ENCODE results near the gene ST6GALNAC4.
"Not testable (repeated sequence)": the region's sequence is repeated elsewhere in the genome, so short reads cannot be mapped to it uniquely, and the experiment has no call there.

ST6GALNAC4 gene

DNA sequence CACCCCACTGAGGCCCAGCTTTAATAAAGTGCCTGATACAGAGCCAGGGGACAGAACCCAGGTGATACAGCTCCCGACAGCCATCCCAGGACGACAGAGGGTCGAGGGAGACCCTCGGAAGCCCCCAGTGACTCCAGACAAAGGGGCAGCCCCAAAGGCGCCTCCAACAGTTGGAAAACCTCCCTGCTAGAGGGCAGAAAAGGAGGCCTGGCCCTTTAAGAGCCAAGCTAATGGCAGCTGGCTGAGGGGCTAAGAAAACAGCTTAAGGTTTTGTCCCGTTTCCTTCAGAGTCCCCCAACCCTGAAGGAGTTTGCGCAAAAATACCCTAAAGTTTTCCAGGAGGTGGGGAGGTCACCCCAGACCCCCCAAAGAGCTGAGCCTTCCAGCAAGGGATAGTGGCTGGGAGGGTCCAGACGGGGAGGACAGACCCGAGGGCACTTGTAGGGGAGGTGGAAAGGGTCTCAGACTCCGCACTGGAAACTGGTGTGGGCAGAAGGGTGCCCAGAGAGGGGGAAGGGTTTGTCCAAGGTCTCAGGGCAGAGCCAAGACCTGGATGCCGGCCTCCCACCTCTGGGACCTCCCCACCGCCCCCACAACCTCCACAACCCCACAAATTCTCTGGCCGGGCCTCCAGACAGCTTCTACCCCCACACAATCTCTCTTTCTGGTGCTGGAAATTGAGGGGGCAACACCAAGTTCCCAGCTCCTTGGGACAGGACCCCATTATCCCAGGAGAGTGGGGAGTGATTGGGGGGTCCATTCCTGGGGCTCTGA, 31.1 kb downstream of the ST6GALNAC4 start:
- no peak for DNase-seq (ENCODE audit: low read depth)

DNA sequence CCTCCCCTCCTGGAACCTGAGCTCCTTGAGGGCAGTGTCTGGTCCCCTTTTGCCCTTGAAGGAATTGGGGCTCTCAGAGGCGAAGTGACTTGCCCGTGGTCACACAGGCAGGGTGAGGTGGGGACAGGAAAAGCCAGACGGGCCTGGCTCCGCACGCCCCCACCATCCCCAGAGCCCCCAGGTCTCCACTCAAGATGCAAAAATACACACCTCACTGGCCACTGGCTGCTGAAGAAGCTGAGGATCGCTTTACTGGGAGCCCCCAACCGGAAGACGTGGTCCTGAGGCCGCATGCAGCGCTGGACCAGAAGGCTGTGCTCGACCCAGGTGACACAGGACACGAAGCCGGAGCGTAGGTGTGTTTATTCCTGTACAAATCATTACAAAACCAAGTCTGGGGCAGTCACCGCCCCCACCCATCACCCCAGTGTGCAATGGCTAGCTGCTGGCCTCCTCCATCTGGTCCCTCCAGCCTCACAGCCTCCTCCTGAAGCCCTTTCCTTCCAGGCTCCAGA, 31.8 kb downstream of the ST6GALNAC4 start:
- no peak for DNase-seq (ENCODE audit: low read depth)

DNA sequence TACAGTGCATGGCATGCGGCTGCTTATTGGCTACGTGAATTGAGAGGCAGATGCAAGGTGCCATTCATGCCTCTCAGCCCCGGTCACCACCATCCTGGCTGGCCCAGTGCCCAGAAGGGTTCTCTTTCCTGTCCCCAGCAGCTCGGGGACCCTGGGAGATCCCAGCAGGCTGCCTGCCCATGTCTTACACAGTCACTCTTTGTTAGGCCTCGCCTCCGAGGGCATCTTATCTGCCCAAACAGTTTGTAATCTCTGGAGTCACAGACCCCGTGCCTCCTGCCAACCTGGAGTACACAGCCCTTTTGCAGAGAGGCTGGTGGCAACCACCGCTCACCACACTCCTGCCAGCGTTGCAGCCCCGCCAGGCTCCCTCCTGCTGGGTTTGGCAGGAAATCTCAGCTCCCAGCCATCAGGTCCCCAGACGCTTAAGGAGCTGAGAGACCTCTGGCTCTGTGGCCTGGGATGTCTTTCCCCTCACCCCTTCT, 32.4 kb downstream of the ST6GALNAC4 start:
- no peak for DNase-seq (ENCODE audit: low read depth)

DNA sequence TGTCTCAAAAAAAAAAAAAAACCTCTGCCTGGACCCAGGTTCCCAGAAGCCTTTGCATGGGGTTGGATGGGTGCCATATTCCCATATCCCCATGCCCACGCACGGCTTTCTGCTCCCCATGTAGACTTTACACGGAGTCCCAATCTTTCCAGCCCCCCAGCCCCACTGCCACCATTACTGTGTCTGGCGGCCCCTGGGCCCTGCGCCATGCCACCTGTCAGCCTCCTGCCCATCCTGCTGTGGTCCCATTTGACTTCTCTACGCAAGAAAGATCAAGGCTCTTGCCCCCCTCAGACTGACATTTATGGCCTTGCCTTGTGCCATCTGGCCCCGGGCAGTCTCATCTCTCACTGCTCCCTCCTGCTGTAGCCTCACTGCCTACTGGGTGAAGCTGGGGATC, 32.9 kb downstream of the ST6GALNAC4 start:
- DNase-seq (ENCODE audit: low read depth): no peak

DNA sequence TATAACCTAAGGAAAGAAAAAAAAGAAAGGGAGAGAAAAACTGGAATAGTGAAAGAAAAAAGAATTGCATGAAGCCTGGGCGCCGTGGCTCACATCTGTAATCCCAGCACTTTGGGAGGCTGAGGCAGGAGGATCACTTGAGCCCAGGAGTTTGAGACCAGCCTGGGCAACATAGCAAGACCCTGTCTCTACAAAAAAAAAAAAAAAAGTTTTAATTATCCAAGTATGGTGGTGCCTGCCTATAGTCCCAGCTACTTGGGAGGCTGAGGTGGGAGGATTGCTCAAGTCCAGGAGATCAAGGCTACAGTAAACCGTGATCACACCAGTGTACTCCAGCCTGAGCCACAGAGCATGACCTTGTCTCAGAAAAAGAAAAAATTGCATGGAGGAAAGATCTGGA, 35.1 kb downstream of the ST6GALNAC4 start:
- DNase-seq (ENCODE audit: low read depth): not testable (repeated sequence)

DNA sequence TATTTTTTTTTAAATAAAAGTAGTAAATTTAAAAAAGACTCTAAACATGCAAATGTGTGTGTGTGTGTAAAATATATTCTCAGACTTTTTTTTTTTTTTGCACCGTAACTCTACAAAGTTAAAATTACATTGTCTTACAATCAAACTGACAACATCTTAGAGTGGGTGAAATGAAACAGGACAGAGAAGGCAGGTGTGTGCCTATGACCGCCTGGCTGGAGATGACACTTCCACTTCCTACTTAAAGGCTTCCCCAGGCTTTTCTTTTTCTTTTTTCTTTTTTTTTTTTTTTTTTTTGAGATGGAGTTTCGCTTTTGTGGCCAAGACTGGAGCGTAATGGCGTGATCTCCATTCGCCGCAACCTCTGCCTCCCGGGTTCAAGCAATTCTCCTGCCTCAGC, 36.7 kb downstream of the ST6GALNAC4 start:
- no peak for DNase-seq (ENCODE audit: low read depth)

DNA sequence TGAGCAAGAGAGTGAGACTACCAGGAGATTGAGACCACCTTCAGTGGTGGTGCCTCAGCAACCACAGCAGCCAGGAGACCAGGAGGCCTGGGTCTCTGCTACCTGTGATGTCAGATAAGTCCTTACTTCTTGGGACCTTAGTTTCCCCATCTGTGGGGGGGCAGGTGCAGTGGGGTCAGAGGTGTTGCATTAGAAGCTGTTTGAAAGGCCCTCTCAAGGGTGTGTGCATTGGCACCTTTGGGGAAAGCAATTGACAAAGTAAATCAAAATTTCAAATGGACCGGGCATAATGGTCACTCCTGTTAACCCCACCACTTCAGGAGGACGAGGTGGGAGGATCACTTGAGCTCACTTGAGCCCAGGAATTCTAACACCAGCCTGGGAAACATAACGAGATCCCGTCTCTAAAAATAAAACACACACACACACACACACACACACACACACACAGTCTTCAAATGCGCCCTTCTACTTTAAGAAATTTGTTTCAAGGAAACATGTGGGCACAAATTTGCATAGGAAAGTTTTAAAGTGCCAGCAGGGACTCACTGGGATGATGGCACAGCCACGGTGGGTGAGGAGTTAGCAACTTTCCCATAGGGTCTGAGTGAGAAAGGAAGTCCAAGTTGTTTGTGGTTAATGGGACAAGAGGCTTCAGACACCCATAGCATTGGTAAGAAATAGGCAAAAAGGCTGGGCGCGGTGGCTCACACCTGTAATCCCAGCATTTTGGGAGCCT, 38.0 kb downstream of the ST6GALNAC4 start:
- no peak for DNase-seq (ENCODE audit: low read depth)

DNA sequence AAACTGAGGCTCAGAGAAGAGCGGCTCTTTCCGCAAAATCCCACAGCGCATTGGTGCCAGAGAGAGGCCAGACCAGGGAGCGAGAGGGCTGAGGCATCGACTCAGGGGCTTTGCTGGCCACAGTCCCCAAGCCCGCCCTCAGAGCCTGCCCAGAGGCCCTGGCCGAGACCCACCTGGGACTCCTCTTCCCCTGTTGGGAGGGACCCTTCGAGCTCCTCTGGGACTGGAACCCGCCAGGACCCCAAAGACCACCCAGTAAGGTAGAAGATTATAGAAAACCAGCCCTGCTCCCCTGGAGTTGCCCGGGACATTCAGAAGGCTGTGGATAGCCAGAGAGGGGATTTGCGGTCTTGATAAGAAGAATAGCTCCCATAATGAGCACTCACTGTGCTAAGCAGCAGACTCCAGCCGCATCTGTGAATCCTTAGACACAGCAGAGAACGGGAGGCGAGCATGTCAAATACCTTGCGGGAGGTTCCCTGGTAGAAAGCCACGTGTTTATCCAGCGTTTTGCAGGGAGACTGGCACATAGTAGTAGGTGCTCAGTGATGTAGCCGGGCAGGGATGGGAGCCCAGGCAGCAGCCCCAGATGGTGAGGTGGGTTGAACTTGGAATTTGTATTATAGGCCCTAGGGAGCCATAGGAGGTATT, 38.7 kb downstream of the ST6GALNAC4 start:
- DNase-seq (ENCODE audit: low read depth): no peak

DNA sequence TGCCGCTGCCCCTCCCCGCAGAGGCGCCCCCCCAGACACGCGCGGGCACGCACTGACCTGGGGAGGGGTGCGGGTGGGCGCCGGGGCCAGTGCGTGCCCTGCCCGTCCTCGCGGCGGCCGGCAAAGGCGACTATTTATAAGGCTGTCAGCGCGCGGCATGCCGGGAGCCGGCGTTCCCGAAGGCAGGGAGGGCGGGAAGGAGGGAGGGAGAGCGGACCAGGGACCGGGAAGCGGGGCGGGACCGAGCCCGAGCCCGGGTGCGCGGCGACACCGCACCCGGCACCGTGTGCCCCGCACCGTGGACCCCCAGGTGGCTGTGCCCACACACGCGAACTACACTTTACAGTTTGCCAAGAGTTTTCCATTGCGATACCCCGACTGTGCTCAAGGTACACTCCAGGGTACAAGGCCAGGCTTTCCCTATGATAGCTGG, 39.3 kb downstream of the ST6GALNAC4 start, which contains the start of gene AK1:
Gene AK1, minus strand, starts transcription at position 110 of the 433 bp plus-strand sequence. CDS start 3,058 bp downstream, outside the sequence.
- no peak for DNase-seq (ENCODE audit: low read depth)

DNA sequence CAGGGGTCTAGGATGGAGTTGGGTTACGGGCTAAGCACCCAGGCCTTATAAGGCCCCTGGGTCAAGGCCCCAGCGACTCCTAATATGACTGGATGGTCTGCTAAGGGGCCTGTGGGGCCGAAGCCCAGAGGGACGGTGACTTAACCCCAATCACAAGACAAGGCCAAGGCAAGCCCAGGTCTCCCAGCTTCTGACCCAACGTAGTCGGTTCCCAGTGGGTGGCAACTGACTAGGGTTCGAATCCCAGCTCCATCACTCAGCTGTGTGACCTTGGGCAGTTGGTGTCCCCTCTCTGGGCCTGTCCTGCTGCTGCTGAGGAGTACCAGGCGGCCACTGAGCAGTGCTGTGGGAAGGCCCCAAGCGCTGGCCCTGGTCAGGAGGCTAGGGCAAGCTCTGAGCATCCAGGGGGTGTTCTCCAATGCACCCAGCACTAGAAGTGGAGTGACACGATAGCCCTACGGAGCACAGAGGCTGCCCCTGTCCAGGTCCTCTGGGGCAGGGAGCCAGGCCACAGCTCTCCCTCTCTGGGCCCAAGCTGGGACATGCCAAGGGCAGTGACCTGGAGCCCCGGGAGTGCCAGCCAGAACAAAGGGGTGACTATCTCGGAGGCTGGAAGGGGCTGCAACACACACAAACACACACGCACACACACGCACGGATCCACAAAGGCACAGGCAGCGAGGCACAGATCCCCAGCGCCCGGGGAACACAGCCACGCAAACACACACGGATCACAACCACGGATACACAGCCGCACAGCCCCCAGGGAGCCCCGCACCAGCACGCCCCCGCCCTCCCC, 39.9 kb downstream of the ST6GALNAC4 start:
- DNase-seq (ENCODE audit: low read depth): no peak

DNA sequence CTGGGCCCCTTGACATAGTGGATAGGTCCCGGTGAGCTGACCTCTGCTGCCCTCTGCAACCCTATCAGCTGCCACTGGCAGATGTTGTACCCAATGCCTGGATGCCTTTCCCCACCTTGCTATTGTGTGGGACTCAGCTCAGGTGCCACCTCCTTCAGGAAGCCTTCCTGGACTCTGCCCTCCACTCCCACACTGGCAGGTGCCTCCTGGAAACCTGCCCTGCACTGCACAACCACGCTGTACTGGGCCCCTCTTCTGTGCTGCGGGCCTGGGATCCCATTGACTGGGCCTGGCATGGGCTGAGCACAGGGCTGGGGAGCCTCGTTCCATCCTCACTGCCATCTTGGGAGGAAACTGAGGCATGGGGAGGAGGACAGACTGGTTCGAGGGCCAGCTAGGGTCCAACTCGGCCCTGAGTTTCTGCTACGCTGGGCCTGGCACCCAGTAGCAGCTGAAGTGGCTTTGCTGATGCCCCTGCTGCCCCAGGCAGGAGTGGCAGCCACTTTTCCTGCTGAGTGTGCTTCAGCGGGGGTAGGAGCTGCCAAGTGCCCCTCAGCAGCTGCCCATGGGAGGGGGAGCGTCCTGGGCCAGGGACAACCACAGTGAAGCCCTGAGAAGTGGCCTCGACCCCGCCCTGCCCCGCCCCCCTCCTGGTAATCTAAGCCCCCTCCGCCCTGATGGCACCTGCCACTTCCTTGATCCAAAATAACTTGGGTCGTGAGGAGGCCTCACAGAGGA, 40.6 kb downstream of the ST6GALNAC4 start:
- DNase-seq (ENCODE audit: low read depth): no peak

DNA sequence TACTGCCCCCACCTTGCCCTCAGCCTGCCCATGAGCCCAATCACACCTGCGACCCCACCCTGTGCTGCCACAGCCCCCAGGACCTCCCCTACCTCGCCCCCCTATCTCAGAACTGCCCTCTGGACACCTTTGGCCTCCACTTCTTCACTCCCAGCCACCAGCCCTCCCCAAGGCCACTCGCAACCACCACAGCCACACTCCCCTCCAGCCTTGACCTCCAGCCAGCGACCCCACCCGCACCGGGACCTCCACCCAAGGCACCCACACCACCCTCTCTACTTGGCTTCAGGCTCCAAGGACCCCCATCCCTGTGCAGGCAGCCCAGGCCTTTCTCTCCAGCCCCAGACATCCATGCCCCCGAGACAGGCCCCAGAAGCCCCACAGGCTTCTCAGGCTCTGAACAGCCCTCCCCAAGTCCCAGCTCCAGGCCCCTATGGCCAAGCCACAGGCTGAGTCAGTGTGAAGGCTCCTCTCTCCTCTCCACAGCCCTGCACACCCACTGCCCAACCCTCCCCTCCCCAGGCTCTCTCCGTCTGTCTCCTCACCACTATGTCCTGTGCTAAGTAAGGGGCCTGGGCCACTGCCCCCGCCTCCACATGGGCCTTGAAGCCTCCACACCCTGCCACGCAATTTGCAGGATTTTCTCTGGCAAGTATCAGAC, 41.4 kb downstream of the ST6GALNAC4 start:
- DNase-seq (ENCODE audit: low read depth): no peak

DNA sequence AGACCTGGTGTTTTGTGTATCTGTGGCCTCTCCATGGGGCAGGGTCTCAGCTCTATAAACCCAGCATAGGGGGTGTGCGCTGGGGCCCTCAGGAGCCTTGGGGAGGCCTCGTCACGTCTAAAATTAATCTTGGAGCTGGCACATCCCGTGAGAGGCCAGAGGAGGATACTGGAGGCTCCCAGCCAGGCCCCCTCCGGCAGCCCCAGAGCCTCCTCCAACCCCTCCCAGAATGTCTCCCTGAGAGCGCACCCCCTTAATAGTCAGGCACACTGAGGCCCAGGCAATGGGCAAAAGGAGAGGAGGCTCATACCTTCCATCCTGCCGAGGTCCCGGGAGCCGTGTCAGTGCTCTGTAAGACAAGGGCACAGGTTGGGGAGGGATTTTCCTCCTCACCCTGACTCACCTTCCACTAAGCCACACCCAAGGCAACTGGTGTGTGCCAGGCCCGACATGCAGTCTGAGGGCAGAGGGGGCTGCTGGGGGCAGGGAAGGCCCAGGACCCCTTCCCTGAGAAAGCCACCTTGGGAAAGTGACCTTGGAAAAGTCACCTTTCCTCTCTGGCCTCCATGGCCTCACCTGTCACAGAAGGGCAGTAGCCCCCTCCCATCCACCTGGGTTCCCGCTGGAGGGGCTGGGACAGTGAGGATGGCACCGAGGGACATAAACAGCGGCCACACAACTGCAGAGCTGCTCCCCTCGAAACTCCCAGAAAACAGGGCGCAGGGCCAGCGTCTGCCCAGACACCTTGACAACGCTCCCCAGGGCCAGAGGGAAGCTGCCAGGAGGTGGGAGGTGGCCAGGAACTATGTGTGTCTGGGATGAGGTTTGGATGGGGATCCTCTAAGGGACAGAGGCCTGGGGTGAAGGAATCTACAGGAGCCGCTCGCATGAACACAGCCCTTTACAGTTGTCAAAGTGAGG, 42.3 kb downstream of the ST6GALNAC4 start:
- no peak for DNase-seq (ENCODE audit: low read depth)

DNA sequence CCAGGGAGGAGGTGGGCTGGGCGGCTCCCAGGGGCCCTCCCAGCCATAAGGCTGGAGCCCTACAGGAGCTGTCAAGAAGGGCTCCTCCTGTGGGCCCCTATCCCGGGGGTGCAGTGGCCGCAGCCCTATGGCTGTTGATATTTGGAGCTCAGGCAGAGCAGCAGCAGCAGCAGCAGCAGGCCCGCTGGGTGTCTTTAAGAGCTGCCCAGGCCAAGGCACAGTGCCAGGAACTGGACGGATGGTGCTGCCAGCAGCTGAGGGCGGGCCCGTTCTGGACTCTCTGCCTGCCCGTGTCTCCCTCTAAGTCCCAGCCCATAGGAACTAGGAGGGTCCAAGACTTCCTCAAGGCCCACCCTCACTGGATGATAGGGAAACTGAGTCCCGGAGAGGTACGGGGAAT, 43.0 kb downstream of the ST6GALNAC4 start:
- no peak for DNase-seq (ENCODE audit: low read depth)

DNA sequence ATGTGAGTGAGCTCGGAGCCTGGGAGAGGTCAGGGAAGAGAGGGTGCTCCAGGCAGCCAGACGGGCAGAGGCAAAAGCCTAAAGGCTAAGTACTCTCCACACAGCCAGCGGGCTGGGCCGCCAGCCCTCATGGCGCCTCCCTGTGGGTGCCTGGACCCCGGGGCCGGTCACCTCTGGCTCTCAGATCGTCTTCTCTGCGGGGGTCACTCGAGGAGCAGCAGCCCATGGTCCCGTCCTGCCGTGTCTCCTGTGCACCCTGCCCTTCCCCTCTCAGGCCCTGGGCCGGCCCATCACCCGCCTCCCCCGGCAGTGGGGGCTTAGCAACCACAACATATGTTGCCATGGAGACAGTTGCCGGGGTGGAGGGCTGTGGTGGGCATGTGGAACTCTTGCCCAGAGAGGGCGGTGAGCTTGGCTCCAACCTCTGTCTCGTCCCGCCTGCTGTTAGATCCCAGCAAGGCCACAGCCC, 43.6 kb downstream of the ST6GALNAC4 start:
- DNase-seq (ENCODE audit: low read depth): no peak

DNA sequence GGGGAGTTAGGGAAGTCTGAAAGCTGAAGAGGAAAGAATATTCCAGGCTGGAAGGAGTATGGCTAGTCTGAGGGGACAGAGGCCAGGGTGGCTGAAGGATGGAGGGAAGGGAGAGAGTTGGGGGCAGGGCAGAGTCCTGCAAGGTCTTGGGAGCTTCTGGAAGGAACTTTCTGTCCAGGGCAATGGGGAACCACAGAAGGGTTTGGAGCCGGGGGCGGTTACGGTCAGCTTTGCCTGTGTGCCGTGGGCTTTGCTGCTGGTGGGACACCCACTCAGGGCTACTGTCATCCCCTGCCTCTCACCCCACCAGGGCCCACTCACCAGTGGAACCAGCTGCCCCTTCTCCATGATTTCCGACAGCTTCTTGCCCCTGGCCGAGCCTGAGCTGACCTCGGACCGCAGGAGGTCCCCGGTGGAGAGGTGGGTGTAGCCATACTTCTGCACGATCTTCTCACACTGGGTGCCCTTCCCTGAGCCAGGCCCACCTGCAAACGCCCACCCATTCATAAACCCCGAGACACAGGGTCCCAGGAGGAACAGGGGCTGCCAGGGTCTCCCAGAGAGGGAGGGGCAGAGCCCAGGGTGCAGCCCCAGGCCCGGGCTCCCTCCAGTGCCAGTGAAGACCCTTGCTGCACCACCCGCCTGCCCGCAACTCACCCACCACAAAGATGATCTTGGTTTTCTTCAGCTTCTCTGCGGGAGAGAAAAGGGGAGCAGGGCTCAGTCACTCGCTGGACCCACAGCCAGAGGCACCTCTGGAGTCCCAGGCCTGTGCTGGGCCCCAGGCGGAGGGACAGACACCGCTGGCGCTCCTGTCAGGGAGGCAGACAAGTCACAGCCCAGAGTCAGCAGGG, 44.2 kb downstream of the ST6GALNAC4 start:
- no peak for DNase-seq (ENCODE audit: low read depth)

DNA sequence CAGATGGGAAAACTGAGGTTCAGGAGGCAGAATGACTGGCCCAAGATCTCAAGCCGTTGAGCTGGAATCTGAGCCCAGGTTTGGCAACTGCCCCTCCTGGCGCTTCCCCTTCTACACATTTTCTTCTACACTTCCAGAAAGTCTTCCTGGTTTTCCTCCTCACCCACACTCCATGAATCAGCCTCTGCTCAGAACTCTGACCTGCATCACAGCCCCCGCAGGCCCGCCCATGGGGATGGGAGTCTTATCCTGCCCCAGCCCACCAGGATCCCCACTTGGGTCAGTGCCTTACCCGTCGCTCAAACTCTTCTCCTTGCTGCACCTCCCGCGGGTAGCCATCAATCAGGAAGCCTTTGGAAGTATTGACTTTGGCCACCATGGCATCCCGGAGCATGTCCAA, 45.3 kb downstream of the ST6GALNAC4 start:
- no peak for DNase-seq (ENCODE audit: low read depth)

DNA sequence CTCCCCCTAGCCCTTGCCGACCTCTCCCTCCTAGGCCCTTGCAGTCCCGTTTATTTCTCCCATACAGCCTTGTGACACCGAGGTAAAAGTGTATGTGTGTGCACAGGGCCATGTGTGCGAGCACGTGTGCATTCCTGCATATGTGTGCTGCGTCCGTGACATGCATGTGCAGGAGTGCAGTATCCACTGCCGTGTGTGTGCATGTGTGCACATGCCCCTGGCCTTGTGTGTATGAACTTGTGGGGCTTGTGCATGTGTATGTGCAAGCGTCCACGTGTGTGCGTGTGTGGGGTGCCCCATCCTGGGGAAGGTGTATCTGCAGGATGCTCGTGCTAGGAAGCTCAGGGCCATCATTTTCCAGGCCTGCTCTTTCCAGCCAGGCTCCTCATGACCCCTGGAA, 46.0 kb downstream of the ST6GALNAC4 start:
- no peak for DNase-seq (ENCODE audit: low read depth)
